OCI-LY3 (cell line): ENCODE measurements around the gene CEP170B.

Experiments used
- CTCF ChIP-seq: fragments of 200-600, 300-600 bp; sonication (generic); IDR thresholded peaks from 2 replicates; pipeline ENCODE4 v1.5.1; 2014; ENCODE audit warnings: antibody characterized with exemption, low read length, low read depth
- EZH2phosphoT487 ChIP-seq: fragments of 200-600 bp; shearing (Covaris generic); IDR thresholded peaks from 2 replicates; pipeline ENCODE4 v1.6.1; 2018; ENCODE audit warnings: antibody characterized with exemption, mixed run types, low read depth

GRCh38 chr14:104931771-104932675, 67.0 kb downstream of the CEP170B start:
- TF ChIP-seq CTCF, result no peak
- no peak for TF ChIP-seq EZH2phosphoT487
